ENCODE measurements around the gene IRF7.
A peak's percentile ranks its signal among the peaks of the same experiment; 100 is the strongest.
"Not testable (repeated sequence)": the region's sequence is repeated elsewhere in the genome, so short reads cannot be mapped to it uniquely, and the experiment has no call there.

Gene IRF7

GRCh38 chr11:581342-581741 is 34.4 kb downstream of the IRF7 start:
- DNase-seq (ENCODE audit: low read depth) = no peak

GRCh38 chr11:579830-580601 is 35.7 kb downstream of the IRF7 start:
- DNase-seq (ENCODE audit: low read depth) = no peak

- DNase-seq (ENCODE audit: low read depth) = no peak
Observed at GRCh38 chr11:578276-579035, 37.3 kb downstream of the IRF7 start.

- DNase-seq (ENCODE audit: low read depth) = no peak
Observed at GRCh38 chr11:577611-577894, 38.2 kb downstream of the IRF7 start.

- no peak for DNase-seq (ENCODE audit: low read depth)
Observed at GRCh38 chr11:576811-577610, 38.7 kb downstream of the IRF7 start.

- DNase-seq (ENCODE audit: low read depth) = peak; percentile 90
Observed at GRCh38 chr11:575996-576768, 39.6 kb downstream of the IRF7 start, which contains the start of gene PHRF1. Gene PHRF1 (plus strand): TSS chr11:576470. CDS start chr11:581513, 5,043 bp downstream.

GRCh38 chr11:575313-575995 is 40.3 kb downstream of the IRF7 start:
- no peak for DNase-seq (ENCODE audit: low read depth)

GRCh38 chr11:574632-575312 is 41.0 kb downstream of the IRF7 start:
- DNase-seq (ENCODE audit: low read depth) = no peak

- not testable (repeated sequence) for DNase-seq (ENCODE audit: low read depth)
Observed at GRCh38 chr11:574031-574570, 41.6 kb downstream of the IRF7 start.

GRCh38 chr11:573146-573759 is 42.5 kb downstream of the IRF7 start:
- no peak for DNase-seq (ENCODE audit: low read depth)

GRCh38 chr11:571802-572185 is 44.0 kb downstream of the IRF7 start:
- no peak for DNase-seq (ENCODE audit: low read depth)

GRCh38 chr11:569158-569885 is 46.4 kb downstream of the IRF7 start:
- no peak for DNase-seq (ENCODE audit: low read depth)

- peak; percentile 81 for DNase-seq (ENCODE audit: low read depth)
Observed at GRCh38 chr11:568306-569157, 47.2 kb downstream of the IRF7 start.

- DNase-seq (ENCODE audit: low read depth) = no peak
Observed at GRCh38 chr11:567629-568292, 48.0 kb downstream of the IRF7 start.

- DNase-seq (ENCODE audit: low read depth) = no peak
Observed at GRCh38 chr11:567011-567628, 48.6 kb downstream of the IRF7 start.

- no peak for DNase-seq (ENCODE audit: low read depth)
Observed at GRCh38 chr11:565921-566509, 49.7 kb downstream of the IRF7 start.

Measured in activated gamma-delta T cell treated with anti-CD3 and anti-CD28 coated beads, Interleukin-2, amount 50 U/mL, for 16 hours (primary cell).